Fibroblast of lung (primary cell): Measurements from ENCODE around the gene BAZ1B. TPM values are rescaled to one million over a fixed set of nuclear protein-coding genes. Genes with fewer than 3 reads are reported as not detected.

Experiments used
- DNase-seq, 2 donors: peaks; one replicate each; pipeline versions ENCODE4 v3.0.0 to v3.0.0-alpha.2; 2010; ENCODE audit warnings: low read depth in 2 of 2
- H2AFZ ChIP-seq: 2 replicates; pipeline ENCODE4 v1.5.1; 2012; ENCODE audit warnings: low read length, control low read depth, inconsistent platforms
- H3K27ac ChIP-seq: 2 replicates; pipeline ENCODE4 v1.5.1; 2011; ENCODE audit warnings: low read length, control low read depth; ENCODE audit not compliant: insufficient read depth
- H3K27me3 ChIP-seq: 2 replicates; pipeline ENCODE4 v1.5.1; 2011; ENCODE audit warnings: mild to moderate bottlenecking, low read length; ENCODE audit not compliant: control insufficient read depth, insufficient read depth
- H3K36me3 ChIP-seq: 2 replicates; pipeline ENCODE4 v1.5.1; 2011; ENCODE audit warnings: low read length; ENCODE audit not compliant: control insufficient read depth, insufficient read depth
- H3K4me1 ChIP-seq: 2 replicates; pipeline ENCODE4 v1.5.1; 2011; ENCODE audit warnings: low read length; ENCODE audit not compliant: control insufficient read depth, insufficient read depth; ENCODE audit errors: extremely low read depth
- H3K4me2 ChIP-seq: 2 replicates; pipeline ENCODE4 v1.5.1; 2011; ENCODE audit warnings: low read length, control low read depth; ENCODE audit not compliant: insufficient read depth; ENCODE audit errors: extremely low read depth
- H3K4me3 ChIP-seq, 4 experiments: fragments of 200-600 bp in 1 of 4; sonication (generic) in 1 of 4; replicated peaks in 1 of 4; 2 replicates each; pipeline ENCODE4 v1.5.1; 2011 to 2016; ENCODE audit warnings: low read length in 4 of 4, low read depth in 3 of 4, mild to moderate bottlenecking in 3 of 4, control low read depth in 2 of 4, inconsistent platforms in 1 of 4, mixed read lengths in 1 of 4; ENCODE audit not compliant: insufficient read depth in 1 of 4; ENCODE audit errors: control extremely low read depth in 1 of 4
- H3K79me2 ChIP-seq: 2 replicates; pipeline ENCODE4 v1.5.1; 2012; ENCODE audit warnings: mild to moderate bottlenecking, low read length, inconsistent platforms; ENCODE audit not compliant: control insufficient read depth, insufficient read depth
- H3K9ac ChIP-seq: 2 replicates; pipeline ENCODE4 v1.5.1; 2011; ENCODE audit warnings: mild to moderate bottlenecking, low read length, control low read depth; ENCODE audit not compliant: insufficient read depth
- H3K9me3 ChIP-seq: 2 replicates; pipeline ENCODE4 v1.5.1; 2012; ENCODE audit warnings: low read depth, low read length; ENCODE audit not compliant: control insufficient read depth, insufficient read depth
- H4K20me1 ChIP-seq: 2 replicates; pipeline ENCODE4 v1.5.1; 2011; ENCODE audit warnings: low read length; ENCODE audit not compliant: control insufficient read depth, insufficient read depth; ENCODE audit errors: extremely low read depth
- EZH2 ChIP-seq: IDR thresholded peaks from 2 replicates; pipeline ENCODE4 v1.5.1; 2012; ENCODE audit warnings: low read length, control low read depth, mild to moderate bottlenecking; ENCODE audit errors: missing control alignments
- polyA plus RNA-seq, 2 donors: library from polyadenylated mRNA; depleted of rRNA in 1 of 2; stranded (reverse) in 1 of 2; unstranded in 1 of 2; fragments of >200 nt; gene quantifications; 2 replicates each; pipeline ENCODE4 v1.2.1, GENCODE V29; 2011 to 2012; ENCODE audit warnings: missing spikeins in 1 of 2
- total RNA-seq: library from RNA; depleted of rRNA; stranded (reverse); fragments of >200 nt; gene quantifications from 2 replicates; pipeline ENCODE4 v1.2.1, GENCODE V29; 2014
- TF ChIP-seq, protein P1 (sequence below), 2 donors: IDR thresholded peaks in 1 of 2; conservative IDR thresholded peaks in 1 of 2; 1 replicate in 1 of 2; 2 replicates in 1 of 2; pipeline ENCODE4 v1.5.1; 2011 to 2012; ENCODE audit warnings: low read length in 2 of 2, control low read depth in 1 of 2, inconsistent platforms in 1 of 2, low read depth in 1 of 2, mild to moderate bottlenecking in 1 of 2

BAZ1B gene
- total and polyA plus RNA-seq, 2 donors (not counting 1 experiment from before 2014, with no cell fraction given): 30.5 to 68.9 TPM

DNA sequence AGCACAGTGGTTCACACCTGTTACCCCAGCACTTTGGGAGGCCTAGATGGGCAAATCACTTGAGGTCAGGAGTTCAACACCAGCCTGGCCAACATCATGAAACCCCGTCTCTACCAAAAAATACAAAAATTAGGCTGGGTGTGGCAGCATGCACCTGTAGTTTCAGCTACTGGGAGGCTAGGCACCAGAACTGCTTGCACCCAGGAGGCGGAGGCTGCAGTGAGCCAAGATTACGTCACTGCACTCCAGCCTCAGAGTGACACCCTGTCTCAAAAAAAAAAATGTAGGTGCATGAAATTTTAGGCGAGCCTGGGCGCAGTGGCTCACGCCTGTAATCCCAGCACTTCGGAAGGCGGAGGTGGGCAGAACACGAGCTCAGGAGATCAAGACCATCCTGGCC is 25.7 kb upstream of the BAZ1B start:
- DNase-seq: no peak
- H3K36me3 ChIP-seq: peaks cover 5% of the 10 kb centered on the region
- H3K9ac ChIP-seq: no peak overlapping the region
- no peak overlapping the region for H3K4me2 ChIP-seq
- H4K20me1 ChIP-seq: no peaks in the 10 kb centered on the region
- H2AFZ ChIP-seq: no peak overlapping the region
- no peak overlapping the region for H3K4me3 ChIP-seq
- H3K27me3 ChIP-seq: no peaks in the 10 kb centered on the region
- TF ChIP-seq, protein P1, sequence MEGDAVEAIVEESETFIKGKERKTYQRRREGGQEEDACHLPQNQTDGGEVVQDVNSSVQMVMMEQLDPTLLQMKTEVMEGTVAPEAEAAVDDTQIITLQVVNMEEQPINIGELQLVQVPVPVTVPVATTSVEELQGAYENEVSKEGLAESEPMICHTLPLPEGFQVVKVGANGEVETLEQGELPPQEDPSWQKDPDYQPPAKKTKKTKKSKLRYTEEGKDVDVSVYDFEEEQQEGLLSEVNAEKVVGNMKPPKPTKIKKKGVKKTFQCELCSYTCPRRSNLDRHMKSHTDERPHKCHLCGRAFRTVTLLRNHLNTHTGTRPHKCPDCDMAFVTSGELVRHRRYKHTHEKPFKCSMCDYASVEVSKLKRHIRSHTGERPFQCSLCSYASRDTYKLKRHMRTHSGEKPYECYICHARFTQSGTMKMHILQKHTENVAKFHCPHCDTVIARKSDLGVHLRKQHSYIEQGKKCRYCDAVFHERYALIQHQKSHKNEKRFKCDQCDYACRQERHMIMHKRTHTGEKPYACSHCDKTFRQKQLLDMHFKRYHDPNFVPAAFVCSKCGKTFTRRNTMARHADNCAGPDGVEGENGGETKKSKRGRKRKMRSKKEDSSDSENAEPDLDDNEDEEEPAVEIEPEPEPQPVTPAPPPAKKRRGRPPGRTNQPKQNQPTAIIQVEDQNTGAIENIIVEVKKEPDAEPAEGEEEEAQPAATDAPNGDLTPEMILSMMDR (conservative IDR thresholded peaks at IDR 0.05 in 1 of 2, IDR thresholded peaks at IDR 0.05 in 1 of 2; ENCODE audit: low read depth in 1 of 2, low read length in 2 of 2): no peak
- TF ChIP-seq EZH2: no peak
- H3K79me2 ChIP-seq: peaks cover 42% of the 10 kb centered on the region
- H3K9me3 ChIP-seq: no peaks in the 10 kb centered on the region
- H3K4me1 ChIP-seq: no peaks in the 10 kb centered on the region
- no peak overlapping the region for H3K27ac ChIP-seq

DNA sequence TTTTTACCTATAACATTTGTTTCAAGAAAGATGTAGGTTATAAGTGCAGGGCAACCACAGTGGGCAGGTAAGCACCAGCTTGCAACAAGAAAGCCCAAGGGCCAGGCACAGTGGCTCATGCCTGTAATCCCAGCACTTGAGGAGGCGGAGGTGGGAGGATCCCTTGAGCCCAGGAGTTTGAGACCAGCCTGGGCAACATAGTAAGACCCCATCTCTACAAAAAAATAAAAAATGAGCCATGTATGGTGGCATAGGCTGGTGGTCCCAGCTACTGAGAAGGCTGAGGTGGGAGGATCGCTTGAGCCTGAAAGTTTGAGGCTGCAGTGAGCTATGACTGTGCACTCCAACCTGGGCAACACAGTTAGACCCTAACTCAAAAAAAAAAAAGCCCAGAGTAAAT is 22.6 kb upstream of the BAZ1B start:
- Histone ChIP-seq H2AFZ (no peak overlapping the region), H4K20me1 (no peaks in the 10 kb centered on the region), H3K9me3 (no peaks in the 10 kb centered on the region), H3K27ac (no peak overlapping the region), H3K4me1 (no peaks in the 10 kb centered on the region), H3K9ac (no peak overlapping the region), H3K4me3 (no peak overlapping the region), H3K4me2 (no peak overlapping the region), H3K36me3 (peaks cover 14% of the 10 kb centered on the region), H3K79me2 (peaks cover 41% of the 10 kb centered on the region), H3K27me3 (no peaks in the 10 kb centered on the region)
- no peak for TF ChIP-seq EZH2
- TF ChIP-seq, protein P1 (conservative IDR thresholded peaks at IDR 0.05 in 1 of 2, IDR thresholded peaks at IDR 0.05 in 1 of 2; ENCODE audit: low read depth in 1 of 2, low read length in 2 of 2): no peak
- DNase-seq: no peak

DNA sequence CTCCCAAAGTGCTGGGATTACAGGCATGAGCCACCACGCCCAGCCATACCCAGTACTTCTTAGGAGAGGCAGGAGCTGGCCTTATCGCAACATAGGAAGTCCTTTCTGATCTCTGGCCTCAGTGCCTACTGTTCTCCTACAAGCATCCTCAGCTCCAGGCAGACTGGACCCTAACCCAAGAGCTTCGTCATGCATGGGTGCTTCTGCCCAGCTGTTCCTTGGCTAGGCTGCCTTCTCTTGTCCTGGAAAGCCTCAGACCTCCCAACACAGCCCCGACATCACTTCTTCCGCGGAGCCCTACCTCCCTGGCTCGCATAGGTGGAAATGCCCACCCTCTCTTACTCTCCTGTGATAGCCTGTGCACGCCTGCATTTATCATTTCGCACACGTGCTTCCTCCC is 19.6 kb upstream of the BAZ1B start:
- Histone ChIP-seq H2AFZ (no peak overlapping the region), H3K36me3 (peaks cover 18% of the 10 kb centered on the region), H3K27me3 (no peaks in the 10 kb centered on the region), H4K20me1 (no peaks in the 10 kb centered on the region), H3K79me2 (peaks cover 23% of the 10 kb centered on the region), H3K27ac (no peak overlapping the region), H3K4me2 (no peak overlapping the region), H3K9ac (no peak overlapping the region), H3K9me3 (no peaks in the 10 kb centered on the region), H3K4me1 (no peaks in the 10 kb centered on the region), H3K4me3 (no peak overlapping the region)
- no peak for DNase-seq
- no peak for TF ChIP-seq EZH2
- TF ChIP-seq, protein P1 (conservative IDR thresholded peaks at IDR 0.05 in 1 of 2, IDR thresholded peaks at IDR 0.05 in 1 of 2; ENCODE audit: low read depth in 1 of 2, low read length in 2 of 2): no peak
